NB4 (cell line): ENCODE measurements around the gene UNC5C.

ENCODE experiments used
- DNase-seq: peaks from one replicate; pipeline ENCODE4 v3.0.0; 2010; ENCODE audit warnings: low read depth
- H3K4me3 ChIP-seq: one replicate; pipeline ENCODE4 v1.5.1; 2011; ENCODE audit warnings: mild to moderate bottlenecking, low read depth, low read length, moderate library complexity
- MYC ChIP-seq: IDR thresholded peaks from 2 replicates; pipeline ENCODE4 v1.6.1; 2011; ENCODE audit warnings: low read depth, low read length
- POLR2A ChIP-seq: IDR thresholded peaks from 2 replicates; pipeline ENCODE4 v1.6.1; 2011; ENCODE audit warnings: mild to moderate bottlenecking; ENCODE audit not compliant: insufficient read length; ENCODE audit errors: extremely low read depth
- TF ChIP-seq, protein P1 (sequence below): IDR thresholded peaks from one replicate; pipeline ENCODE4 v1.5.1; 2012; ENCODE audit warnings: low read depth, low read length
- TF ChIP-seq, protein P2 (sequence below): IDR thresholded peaks from 2 replicates; pipeline ENCODE4 v1.6.1; 2011; ENCODE audit warnings: low read depth, low read length

Gene UNC5C

DNA sequence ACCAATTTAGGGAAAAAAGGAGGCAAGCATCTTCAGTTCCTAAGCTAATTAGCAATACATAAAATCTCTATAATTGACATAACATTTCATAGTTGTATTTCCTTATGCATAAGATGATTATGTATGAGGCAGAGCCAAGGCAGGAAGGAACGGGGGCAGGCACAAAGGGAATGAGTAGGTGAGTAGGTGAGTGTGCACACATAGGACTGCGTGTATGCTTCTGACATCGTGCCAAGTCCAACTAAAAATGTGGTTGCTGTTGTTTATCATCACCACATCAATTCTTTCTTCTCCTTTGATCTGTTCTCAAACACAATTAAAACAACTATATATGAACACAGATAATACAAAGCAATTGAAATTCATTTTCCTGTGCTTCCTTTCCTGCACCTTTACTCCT lies 131.2 kb downstream of the UNC5C start:
- TF ChIP-seq, protein P1, sequence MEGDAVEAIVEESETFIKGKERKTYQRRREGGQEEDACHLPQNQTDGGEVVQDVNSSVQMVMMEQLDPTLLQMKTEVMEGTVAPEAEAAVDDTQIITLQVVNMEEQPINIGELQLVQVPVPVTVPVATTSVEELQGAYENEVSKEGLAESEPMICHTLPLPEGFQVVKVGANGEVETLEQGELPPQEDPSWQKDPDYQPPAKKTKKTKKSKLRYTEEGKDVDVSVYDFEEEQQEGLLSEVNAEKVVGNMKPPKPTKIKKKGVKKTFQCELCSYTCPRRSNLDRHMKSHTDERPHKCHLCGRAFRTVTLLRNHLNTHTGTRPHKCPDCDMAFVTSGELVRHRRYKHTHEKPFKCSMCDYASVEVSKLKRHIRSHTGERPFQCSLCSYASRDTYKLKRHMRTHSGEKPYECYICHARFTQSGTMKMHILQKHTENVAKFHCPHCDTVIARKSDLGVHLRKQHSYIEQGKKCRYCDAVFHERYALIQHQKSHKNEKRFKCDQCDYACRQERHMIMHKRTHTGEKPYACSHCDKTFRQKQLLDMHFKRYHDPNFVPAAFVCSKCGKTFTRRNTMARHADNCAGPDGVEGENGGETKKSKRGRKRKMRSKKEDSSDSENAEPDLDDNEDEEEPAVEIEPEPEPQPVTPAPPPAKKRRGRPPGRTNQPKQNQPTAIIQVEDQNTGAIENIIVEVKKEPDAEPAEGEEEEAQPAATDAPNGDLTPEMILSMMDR: no peak
- TF ChIP-seq MYC (no peak), POLR2A (no peak)
- TF ChIP-seq, protein P2, sequence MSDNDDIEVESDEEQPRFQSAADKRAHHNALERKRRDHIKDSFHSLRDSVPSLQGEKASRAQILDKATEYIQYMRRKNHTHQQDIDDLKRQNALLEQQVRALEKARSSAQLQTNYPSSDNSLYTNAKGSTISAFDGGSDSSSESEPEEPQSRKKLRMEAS: no peak
- no peak for DNase-seq

DNA sequence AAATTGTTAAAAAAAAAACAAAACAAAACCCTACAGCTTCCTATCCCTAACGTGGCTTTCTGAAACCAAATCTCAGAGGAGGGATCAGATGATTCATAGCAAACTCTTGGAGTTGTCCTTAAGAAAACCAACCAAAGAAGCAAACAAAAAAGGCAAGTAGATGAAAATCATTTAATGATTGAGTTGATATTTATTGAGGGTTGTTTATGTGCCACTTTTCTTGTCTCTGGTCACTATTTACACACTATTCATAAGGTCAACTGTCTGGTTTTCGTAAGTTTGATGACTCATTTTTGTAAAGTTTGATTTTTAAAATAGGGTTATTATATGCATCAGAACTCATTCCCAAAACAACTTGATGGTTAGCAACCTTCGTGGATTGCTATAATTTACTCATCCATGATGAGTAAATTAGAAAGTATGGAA lies 133.4 kb downstream of the UNC5C start:
- DNase-seq: no peak
- no peak overlapping the region for H3K4me3 ChIP-seq
- TF ChIP-seq, protein P2: no peak
- TF ChIP-seq POLR2A (no peak), MYC (no peak)
- TF ChIP-seq, protein P1: no peak

More for the DNA sequence above, 131.2 kb downstream of the UNC5C start:
- H3K4me3 ChIP-seq: no peak overlapping the region

DNA sequence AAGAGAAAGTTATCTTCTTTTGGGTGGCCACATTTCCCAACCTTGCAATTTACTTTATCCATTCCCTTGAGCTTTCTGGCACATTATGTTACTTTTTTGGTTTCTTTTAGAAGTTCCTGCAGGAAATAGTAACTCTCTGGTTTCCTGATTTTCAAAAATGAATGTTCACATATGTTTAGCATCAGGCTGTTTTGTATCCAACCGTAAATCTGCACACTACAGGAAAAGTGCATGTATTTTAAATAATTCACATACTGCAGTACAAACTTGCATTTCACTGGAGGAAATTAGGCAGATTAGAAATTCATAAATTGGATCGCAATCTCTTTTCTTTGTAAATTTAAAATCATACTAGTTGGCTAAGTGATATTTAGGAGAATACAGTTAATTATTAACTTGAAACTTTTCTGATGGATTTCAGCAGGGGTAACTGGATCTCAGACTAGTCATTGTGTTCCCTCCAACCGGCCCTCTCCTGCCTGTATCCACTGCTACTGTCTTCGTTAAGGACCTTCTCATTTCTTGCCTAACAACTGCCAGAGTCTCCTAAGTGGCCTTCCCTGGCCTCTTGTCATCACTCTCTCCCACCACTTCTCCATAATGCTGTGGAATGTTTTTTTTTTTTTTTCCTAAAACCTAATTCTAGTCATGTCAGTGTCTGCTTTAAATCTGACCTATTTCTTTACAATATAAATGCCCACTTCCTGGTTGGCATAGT lies 137.2 kb downstream of the UNC5C start:
- DNase-seq: no peak
- TF ChIP-seq, protein P1: no peak
- TF ChIP-seq, protein P2: no peak
- TF ChIP-seq POLR2A (no peak), MYC (no peak)
- no peak overlapping the region for H3K4me3 ChIP-seq

DNA sequence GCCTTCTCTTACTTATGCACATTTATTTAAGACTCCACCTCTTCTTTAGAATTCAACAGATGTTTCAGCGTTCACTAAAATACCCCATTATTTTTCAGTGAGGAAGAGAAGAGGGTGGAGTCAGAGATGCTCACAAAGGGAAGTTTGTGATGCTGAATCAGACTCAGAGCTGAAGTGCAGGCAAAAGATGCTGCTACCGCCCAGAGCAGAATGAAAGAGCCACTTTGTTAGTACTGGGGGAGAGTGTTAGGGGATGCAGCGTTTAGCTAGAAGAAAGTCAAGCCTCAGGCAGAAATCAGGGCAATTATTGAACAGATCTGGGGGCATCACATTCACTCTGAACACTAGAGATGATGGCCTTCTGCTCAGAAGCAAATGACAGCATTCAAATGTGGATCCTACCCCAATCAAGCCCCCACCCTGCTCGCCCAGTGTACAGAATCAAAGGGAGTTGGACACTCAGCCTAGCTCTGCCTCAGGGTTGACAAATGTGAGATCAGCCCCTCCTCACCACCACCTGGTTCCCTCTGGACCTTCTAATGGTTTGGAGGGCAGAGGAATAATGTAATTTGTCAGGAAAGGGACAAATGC lies 138.3 kb downstream of the UNC5C start:
- no peak overlapping the region for H3K4me3 ChIP-seq
- TF ChIP-seq POLR2A: no peak
- TF ChIP-seq, protein P2: no peak
- no peak for TF ChIP-seq MYC
- DNase-seq: no peak

DNA sequence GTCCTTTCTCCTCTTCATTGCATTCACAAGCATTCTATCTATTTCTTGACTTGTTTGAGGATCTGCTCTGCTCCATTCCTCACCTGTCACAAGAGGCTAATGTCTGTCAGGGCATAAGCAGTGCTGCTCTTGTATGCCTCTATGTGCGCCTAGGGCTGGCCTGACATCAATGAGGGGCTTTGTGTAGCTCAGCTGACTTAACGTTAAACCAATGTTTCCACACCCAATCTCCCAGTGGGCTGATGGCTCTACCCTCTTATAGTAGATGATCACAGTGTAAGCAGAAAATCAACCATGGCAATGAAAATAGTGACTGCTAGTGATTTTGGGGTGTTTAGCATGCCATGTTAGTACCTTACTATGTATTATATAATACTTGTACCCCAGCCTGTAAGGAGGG lies 139.0 kb downstream of the UNC5C start:
- DNase-seq: no peak
- TF ChIP-seq MYC (no peak), POLR2A (no peak)
- TF ChIP-seq, protein P1: no peak
- TF ChIP-seq, protein P2: no peak
- no peak overlapping the region for H3K4me3 ChIP-seq

DNA sequence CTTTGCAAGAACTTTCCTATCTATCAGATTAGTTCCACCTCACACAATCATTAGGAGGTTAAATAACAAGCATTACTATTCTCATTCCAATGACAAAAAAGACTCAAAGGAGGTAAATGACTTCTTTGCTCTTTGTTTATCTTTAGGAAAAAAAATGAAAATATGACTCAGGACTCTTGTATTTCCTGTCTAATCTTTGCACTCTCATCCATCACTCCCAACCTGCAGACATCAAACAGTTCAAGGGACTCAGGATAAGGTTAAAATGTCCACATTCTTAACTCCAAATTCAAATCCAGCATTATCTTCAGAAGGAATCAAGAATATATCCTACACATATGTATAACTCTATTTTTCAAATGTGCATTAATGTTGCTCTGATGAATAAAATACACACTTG lies 139.6 kb downstream of the UNC5C start:
- no peak for TF ChIP-seq MYC
- no peak for DNase-seq
- H3K4me3 ChIP-seq: no peak overlapping the region

DNA sequence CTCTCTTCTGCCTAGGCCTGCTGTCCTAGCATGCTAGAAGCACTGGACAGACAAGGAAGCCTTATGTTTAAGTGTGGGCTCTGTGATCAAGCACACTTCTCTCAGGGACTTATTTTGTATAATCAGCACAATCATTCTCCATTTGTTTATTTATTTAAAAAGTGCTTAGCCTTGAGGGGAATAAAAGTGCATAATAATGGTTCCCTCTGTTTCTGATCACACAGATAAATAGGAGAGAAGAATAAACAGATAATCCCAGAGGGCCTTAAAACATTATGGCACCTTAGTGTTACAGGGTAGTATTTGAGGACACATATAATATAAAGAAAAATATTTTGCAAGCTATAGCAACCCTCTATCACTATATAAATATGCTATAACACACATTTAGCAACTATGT lies 146.5 kb downstream of the UNC5C start:
- H3K4me3 ChIP-seq: no peak overlapping the region
- TF ChIP-seq MYC (no peak), POLR2A (no peak)
- TF ChIP-seq, protein P2: no peak
- TF ChIP-seq, protein P1: no peak
- DNase-seq: no peak
